Fibroblast of skin of right quadriceps (primary cell): ENCODE data around the gene ACACB.
"Not testable (repeated sequence)": the region's sequence is repeated elsewhere in the genome, so short reads cannot be mapped to it uniquely, and the experiment has no call there.

Experiments used
- DNase-seq: peaks from one replicate; pipeline ENCODE4 v3.0.0-alpha.2; 2013

Gene ACACB

GRCh38 chr12:109144224-109144623 is 27.8 kb downstream of the ACACB start:
- DNase-seq: no peak

DNA sequence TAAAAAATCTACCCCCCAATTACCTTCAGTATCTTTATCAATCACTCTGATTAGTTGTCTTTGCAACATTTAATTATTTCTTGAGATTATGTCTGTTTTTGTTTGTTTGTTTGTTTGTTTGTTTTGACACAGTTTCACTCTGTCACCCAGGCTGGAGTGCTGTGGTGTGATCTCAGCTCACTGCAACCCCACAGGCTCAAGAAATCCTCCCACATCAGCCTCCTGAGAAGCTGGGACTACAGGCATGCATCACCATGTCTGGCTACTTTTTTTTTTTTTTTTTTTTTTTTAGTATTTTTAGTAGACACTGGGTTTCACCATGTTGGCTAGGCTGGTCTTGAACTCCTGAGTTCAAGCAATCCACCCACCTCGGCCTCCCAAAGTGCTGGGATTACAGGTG is 30.7 kb downstream of the ACACB start:
- not testable (repeated sequence) for DNase-seq

- DNase-seq: no peak
These were observed 31.6 kb downstream of the ACACB start for GRCh38 chr12:109147954-109148353.

- DNase-seq: no peak
These were observed 33.8 kb downstream of the ACACB start for GRCh38 chr12:109150124-109150640.

- no peak for DNase-seq
These were observed 35.1 kb downstream of the ACACB start for GRCh38 chr12:109151457-109151856.

GRCh38 chr12:109153821-109154441 is 37.5 kb downstream of the ACACB start:
- DNase-seq: no peak

- peak; percentile 59 for DNase-seq
These were observed 38.4 kb downstream of the ACACB start for GRCh38 chr12:109154451-109155438.

GRCh38 chr12:109156036-109156435 is 39.6 kb downstream of the ACACB start:
- no peak for DNase-seq

DNA sequence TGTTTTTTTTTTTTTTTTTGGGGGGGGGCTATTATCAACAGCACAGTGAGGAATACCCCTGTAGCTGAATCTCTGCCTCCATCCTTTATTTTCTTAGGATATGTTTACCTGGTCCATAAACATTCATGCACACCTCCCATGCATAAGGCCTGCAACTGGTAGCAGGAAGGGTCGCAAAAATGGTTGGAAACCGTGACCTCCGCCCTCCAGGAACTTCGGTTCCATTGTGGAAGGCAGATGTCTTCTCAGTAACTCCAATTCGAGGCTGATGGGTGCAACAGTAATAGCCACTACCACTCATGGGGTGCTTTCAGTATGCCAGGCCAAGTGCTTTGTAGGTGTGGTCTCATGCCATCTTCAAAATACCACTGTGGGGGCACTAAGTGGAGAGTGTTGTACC is 40.2 kb downstream of the ACACB start:
- no peak for DNase-seq

DNA sequence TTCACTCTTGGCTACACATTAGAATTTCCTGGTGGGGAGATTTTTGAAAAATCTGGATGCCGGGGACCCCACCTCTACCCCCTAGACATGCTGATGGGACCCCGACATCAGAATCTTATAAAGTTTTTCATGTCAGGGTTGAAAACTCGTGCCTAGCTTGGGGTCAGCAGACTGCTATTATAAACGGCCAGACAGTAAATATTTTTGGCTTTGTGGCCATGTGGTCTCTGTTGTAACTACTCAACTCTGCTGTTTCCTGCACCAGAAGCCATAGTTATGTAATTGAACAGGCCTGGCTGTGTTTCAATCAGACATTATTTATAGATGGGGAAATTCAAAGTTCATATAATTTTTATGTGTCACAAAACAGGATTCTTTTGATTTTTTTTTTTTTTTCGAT is 41.6 kb downstream of the ACACB start:
- no peak for DNase-seq

DNA sequence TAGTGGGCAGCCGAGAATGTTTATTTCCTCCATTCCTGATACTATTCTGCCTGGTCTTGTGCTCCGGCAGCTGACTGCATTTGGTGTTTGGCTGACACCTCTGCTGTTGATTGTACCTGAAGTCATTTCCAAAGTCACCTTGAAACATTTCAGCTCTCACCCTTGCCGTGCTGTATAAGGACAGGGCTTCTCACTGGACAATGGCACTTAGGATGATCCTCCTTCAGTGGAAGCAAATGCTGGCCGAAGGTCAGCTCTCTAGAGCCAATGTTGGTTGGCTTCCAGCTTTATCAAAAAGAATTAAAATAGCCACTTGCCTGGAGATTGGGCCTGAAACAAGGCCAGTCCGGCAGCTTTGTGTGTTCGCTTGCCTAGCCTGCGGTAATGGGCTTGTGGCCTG is 44.0 kb downstream of the ACACB start:
- DNase-seq: no peak

DNA sequence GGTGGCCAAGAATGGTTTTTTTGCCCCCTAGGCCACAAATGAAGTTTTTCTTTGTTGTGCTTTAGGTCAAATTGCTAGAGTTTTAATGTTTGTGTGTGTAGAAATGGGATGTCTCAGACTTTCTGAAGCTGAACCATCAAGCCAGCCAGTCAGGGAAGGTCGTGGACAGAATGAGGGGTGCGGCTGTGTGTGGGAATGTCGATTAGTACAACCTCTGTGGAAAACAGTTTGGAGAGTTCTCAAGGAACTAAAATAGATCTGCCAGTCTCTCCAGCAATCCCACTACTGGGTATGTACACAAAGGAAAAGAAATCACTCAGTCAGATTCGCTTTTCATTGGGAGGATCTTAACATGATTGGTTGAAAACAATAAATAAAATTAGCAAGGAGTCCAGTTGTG is 44.5 kb downstream of the ACACB start:
- DNase-seq: no peak

DNA sequence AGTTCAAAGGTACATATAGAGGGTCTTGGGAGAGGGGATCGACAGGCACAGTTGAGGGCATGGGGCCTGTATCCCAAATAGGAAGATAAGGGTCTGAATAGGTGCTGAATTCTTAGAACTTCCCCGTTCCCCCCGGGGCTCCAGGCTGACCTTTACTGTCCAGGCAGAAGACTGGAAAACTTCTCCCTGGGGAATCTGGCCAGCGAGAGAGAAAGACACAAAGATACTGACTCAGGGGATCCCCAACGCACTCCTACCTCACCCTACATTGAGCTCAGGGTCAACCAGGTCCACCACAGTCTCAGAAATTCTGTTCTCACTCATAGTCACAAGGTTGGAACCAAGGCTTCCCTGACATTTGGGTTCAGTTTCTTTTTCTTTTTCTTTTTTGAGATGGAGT is 46.2 kb downstream of the ACACB start:
- no peak for DNase-seq

GRCh38 chr12:109163167-109163566 is 46.8 kb downstream of the ACACB start:
- DNase-seq: no peak

- no peak for DNase-seq
These were observed 49.2 kb downstream of the ACACB start for GRCh38 chr12:109165599-109165998.

- DNase-seq: no peak
These were observed 50.0 kb downstream of the ACACB start for GRCh38 chr12:109166371-109166770.

GRCh38 chr12:109167781-109168180 is 51.4 kb downstream of the ACACB start:
- DNase-seq: no peak

DNA sequence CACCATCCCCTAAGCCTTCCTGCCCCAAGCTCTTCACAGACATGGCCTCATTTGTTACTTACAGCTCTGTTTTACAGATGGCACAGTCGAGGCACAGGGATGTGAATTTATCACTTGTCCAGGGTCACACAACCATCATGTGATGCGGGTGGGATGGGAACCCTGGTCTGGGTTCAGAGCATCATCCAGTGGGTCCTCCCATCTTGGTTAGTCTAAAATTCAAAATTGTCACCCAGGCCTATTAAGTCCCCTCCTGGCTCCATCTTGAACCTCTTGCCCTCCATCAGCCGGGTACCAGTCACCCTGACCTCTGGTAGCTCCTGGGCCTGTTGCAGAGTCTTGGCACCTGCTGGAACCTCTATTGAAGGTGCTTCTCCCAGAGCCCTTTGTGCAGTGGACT is 52.9 kb downstream of the ACACB start:
- no peak for DNase-seq

DNA sequence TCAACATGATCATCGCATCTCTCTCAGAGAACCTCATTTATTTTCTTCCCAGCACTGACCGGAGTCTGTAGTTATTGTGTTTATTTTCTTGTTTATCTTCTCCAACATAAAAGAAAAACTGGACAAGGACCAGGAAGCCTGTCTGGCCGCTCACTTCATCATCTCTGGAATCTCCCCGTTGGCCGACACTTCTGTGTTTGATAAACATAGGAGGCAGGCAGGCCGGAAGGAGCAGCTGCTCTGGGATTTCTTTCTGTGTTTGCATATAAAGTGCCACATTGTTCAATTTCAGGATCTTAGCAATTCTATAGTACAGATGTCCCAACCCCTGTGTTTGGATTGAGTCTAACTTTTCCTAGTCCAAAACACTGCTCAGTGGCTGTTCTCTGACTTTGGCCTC is 53.3 kb downstream of the ACACB start:
- no peak for DNase-seq

DNA sequence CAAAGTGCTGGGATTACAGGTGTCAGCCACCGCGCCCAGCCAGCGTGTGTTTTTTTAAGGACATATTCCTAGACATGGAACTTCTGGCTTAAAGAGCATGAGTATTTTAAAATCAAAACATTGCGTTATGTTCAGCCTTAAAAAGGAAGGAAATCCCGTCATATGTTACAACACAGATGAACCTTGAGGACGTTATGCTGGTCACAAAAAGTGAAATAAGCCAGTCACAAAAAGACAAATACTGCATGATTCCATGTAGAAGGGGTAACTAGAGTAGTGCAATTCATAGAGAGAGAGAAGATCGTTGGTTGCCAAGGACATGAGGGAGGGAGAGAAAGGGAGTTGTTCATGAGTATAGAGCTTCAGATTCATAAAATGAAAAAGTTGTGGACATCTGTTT is 53.9 kb downstream of the ACACB start:
- DNase-seq: no peak

DNA sequence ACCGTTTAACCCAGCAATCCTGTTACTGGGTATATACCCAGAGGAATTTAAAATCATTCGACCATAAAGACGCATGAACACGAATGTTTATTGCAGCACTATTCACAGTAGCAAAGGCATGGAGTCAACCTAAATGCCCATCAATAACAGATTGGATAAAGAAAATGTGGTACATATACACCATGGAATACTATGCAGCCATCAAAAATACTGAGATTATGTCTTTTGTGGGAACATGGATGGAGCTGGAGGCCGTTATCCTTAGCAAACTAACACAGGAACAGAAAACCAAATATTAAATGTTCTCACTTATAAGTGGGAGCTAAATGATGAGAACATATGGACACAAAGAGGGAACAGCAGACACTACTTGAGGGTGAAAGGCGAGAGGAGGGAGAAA is 56.4 kb downstream of the ACACB start:
- not testable (repeated sequence) for DNase-seq

GRCh38 chr12:109173443-109174240 is 57.3 kb downstream of the ACACB start:
- DNase-seq: no peak

GRCh38 chr12:109174468-109174867 is 58.1 kb downstream of the ACACB start:
- DNase-seq: no peak
